Measurements from ENCODE around the gene COX6B2. TPM values are rescaled to one million over a fixed set of nuclear protein-coding genes. Genes with fewer than 3 reads are reported as not detected.

The COX6B2 gene
- total and polyA plus RNA-seq, 2 of the 13 experiments (the other 11 are each of a cell fraction or from before 2014, with no cell fraction given) = 0.21 TPM; not detected in 1

DNA sequence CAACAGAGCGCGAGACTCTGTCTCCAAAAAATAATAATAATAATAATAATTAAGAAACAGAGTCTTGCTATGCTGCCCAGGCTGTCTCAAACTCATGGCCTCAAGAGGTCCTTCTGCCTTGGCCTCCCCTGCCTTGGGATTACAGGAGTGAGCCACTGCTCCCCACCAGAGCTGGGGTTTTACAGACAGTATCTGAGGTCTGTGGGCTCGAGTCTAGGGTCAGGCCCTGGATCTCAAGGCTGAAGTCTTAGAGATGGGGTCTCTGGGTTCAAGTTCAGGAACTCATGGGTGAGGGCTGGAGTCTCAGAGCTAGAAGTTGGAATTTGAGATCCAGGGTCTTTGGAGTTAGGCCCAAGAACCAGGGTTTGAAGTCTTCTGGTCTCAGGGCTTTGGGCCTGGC is 12.3 kb upstream of the COX6B2 start:
- intact Hi-C loops (cut with micrococcal nuclease; ENCODE audit: unreplicated experiment) (no loop called here), in situ Hi-C loops (cut with HindIII; ENCODE audit: extremely low pct_ligation_motif_present, low pct_unique_long_range_greater_than_20kb) (no loop called here)
- Histone ChIP-seq H3K4me3 (replicated peaks in 1 of 3; ENCODE audit: insufficient read depth in 1 of 3, low read depth in 2 of 3, low read length in 3 of 3) (no peak overlapping the region), H2AFZ (ENCODE audit: low read length) (no peak overlapping the region), H3K79me2 (ENCODE audit: insufficient read depth, low read length) (no peaks in the 10 kb centered on the region), H4K20me1 (ENCODE audit: insufficient read depth, low read length) (no peaks in the 10 kb centered on the region), H3K9me3 (ENCODE audit: low read length) (no peaks in the 10 kb centered on the region), H3K4me1 (ENCODE audit: insufficient read depth, low read length) (peaks cover 31% of the 10 kb centered on the region), H3K27me3 (ENCODE audit: control insufficient read depth in 1 of 2, insufficient read depth in 2 of 2, low read length in 2 of 2) (peaks cover 8 to 35% of the 10 kb centered on the region in 2 experiments; a peak in 4 of 5 replicates), H3K4me2 (ENCODE audit: low read depth, low read length) (no peak overlapping the region), H3K9ac (ENCODE audit: insufficient read depth, low read depth, low read length) (no peak overlapping the region), H3K27ac (ENCODE audit: extremely low read length, insufficient read depth, low read length) (no peak overlapping the region), H3K36me3 (replicated peaks in 1 of 2; ENCODE audit: control insufficient read depth in 1 of 2, insufficient read depth in 2 of 2, low read length in 2 of 2) (no peaks in the 10 kb centered on the region)
- WGBS (ENCODE audit: low lambda C conversion rate) = 72% methylated on average over 3 of the region's 3 CpGs
- FAIRE-seq = no peak
- TF ChIP-seq ZNF44 (CRISPR knock-in tag; IDR thresholded peaks at IDR 0.05) (no peak), SMAD1 (CRISPR knock-in tag; IDR thresholded peaks at IDR 0.05; ENCODE audit: borderline replicate concordance, low read depth) (no peak), HOXA3 (CRISPR knock-in tag; IDR thresholded peaks at IDR 0.05) (no peak), SKI (IDR thresholded peaks at IDR 0.05; ENCODE audit: partially characterized antibody) (no peak), MYNN (CRISPR knock-in tag; IDR thresholded peaks at IDR 0.05; ENCODE audit: low read depth) (no peak), ARHGAP35 (CRISPR knock-in tag; IDR thresholded peaks at IDR 0.05; ENCODE audit: borderline replicate concordance) (no peak), NR3C1 (CRISPR knock-in tag; IDR thresholded peaks at IDR 0.05) (no peak), SMARCE1 (IDR thresholded peaks at IDR 0.05; ENCODE audit: borderline replicate concordance) (no peak), NKX3-1 (CRISPR knock-in tag; IDR thresholded peaks at IDR 0.05) (no peak), NCOA5 (CRISPR knock-in tag; IDR thresholded peaks at IDR 0.05) (no peak), SOX5 (CRISPR knock-in tag; IDR thresholded peaks at IDR 0.05; ENCODE audit: borderline replicate concordance) (no peak), FOSL1 (CRISPR knock-in tag; IDR thresholded peaks at IDR 0.05; ENCODE audit: borderline replicate concordance) (no peak), PHF20 (CRISPR knock-in tag; IDR thresholded peaks at IDR 0.05) (no peak), NFYB (CRISPR knock-in tag; IDR thresholded peaks at IDR 0.05) (no peak), ZNF431 (CRISPR knock-in tag; IDR thresholded peaks at IDR 0.05; ENCODE audit: borderline replicate concordance, low read depth) (no peak), NR2F2 (IDR thresholded peaks at IDR 0.05; ENCODE audit: borderline replicate concordance, low read depth) (no peak), HCFC1 (IDR thresholded peaks at IDR 0.05; ENCODE audit: low read depth, low read length) (no peak), ZFY (CRISPR knock-in tag; IDR thresholded peaks at IDR 0.05) (no peak)
- TF ChIP-seq, protein P1, sequence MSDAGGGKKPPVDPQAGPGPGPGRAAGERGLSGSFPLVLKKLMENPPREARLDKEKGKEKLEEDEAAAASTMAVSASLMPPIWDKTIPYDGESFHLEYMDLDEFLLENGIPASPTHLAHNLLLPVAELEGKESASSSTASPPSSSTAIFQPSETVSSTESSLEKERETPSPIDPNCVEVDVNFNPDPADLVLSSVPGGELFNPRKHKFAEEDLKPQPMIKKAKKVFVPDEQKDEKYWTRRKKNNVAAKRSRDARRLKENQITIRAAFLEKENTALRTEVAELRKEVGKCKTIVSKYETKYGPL (CRISPR knock-in tag; IDR thresholded peaks at IDR 0.05) = no peak
- TF ChIP-seq, protein P2, sequence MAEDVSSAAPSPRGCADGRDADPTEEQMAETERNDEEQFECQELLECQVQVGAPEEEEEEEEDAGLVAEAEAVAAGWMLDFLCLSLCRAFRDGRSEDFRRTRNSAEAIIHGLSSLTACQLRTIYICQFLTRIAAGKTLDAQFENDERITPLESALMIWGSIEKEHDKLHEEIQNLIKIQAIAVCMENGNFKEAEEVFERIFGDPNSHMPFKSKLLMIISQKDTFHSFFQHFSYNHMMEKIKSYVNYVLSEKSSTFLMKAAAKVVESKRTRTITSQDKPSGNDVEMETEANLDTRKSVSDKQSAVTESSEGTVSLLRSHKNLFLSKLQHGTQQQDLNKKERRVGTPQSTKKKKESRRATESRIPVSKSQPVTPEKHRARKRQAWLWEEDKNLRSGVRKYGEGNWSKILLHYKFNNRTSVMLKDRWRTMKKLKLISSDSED (CRISPR knock-in tag; IDR thresholded peaks at IDR 0.05) = no peak
- ChIA-PET POLR2A (no interaction called here), CTCF (ENCODE audit: low intra/inter-chr PET ratio, low total read pairs) (no interaction called here)
- no TSS peak for BruUV-seq (replicated peaks)
- ATAC-seq = no peak
- DNase-seq (ENCODE audit: low spot score) = no peak

Data from HepG2 (cell line).